HepG2 (cell line): ENCODE measurements around the gene ERBB3. TPM values are rescaled to one million over a fixed set of nuclear protein-coding genes. Genes with fewer than 3 reads are reported as not detected.
A peak's percentile ranks its signal among the peaks of the same experiment; 100 is the strongest.

Experiments used
- AKAP8 ChIP-seq: sonication (generic); formaldehyde crosslinking; IDR thresholded peaks from 2 replicates; pipeline ENCODE4 v1.5.1; 2020; ENCODE audit warnings: mild to moderate bottlenecking, missing genetic modification reagents
- ATF2 ChIP-seq: sonication (generic); formaldehyde crosslinking; IDR thresholded peaks from 2 replicates; pipeline ENCODE4 v1.4.0; 2020; ENCODE audit warnings: missing genetic modification reagents
- ATF5 ChIP-seq: sonication (generic); formaldehyde crosslinking; IDR thresholded peaks from 2 replicates; pipeline ENCODE4 v1.4.0; 2020; ENCODE audit warnings: mild to moderate bottlenecking, low read depth, missing genetic modification reagents
- BATF2 ChIP-seq: sonication (generic); formaldehyde crosslinking; IDR thresholded peaks from 2 replicates; pipeline ENCODE4 v1.8.0; 2022; ENCODE audit warnings: mild to moderate bottlenecking, missing genetic modification reagents, moderate library complexity
- BRD4 ChIP-seq: sonication (generic); formaldehyde crosslinking; IDR thresholded peaks from 2 replicates; pipeline ENCODE4 v1.4.0; 2020; ENCODE audit warnings: missing genetic modification reagents
- DDIT3 ChIP-seq: sonication (generic); formaldehyde crosslinking; IDR thresholded peaks from 2 replicates; pipeline ENCODE4 v1.4.0; 2020; ENCODE audit warnings: mild to moderate bottlenecking, missing genetic modification reagents
- ELF4 ChIP-seq: sonication (generic); formaldehyde crosslinking; IDR thresholded peaks from 2 replicates; pipeline ENCODE4 v1.5.0; 2020; ENCODE audit warnings: missing genetic modification reagents, mild to moderate bottlenecking, moderate library complexity, borderline replicate concordance
- ETV6 ChIP-seq: sonication (generic); formaldehyde crosslinking; conservative IDR thresholded peaks from 2 replicates; pipeline ENCODE4 v1.4.0; 2020; ENCODE audit warnings: missing genetic modification reagents
- FOXA3 ChIP-seq: IDR thresholded peaks from 2 replicates; pipeline ENCODE4 v1.6.1; 2016; ENCODE audit warnings: missing genetic modification reagents, missing compliant biosample characterization
- GMEB2 ChIP-seq: IDR thresholded peaks from 2 replicates; pipeline ENCODE4 v1.6.1; 2016; ENCODE audit warnings: missing biosample characterization, missing genetic modification reagents, low read depth
- KLF6 ChIP-seq: IDR thresholded peaks from 2 replicates; pipeline ENCODE4 v1.8.0; 2016; ENCODE audit warnings: missing biosample characterization, missing genetic modification reagents
- MLLT10 ChIP-seq: sonication (generic); formaldehyde crosslinking; IDR thresholded peaks from 2 replicates; pipeline ENCODE4 v1.4.0; 2020; ENCODE audit warnings: missing genetic modification reagents
- NCOR1 ChIP-seq: fragments of 200-600 bp; sonication (generic); IDR thresholded peaks from 2 replicates; pipeline ENCODE4 v1.7.0; 2017; ENCODE audit warnings: antibody characterized with exemption, low read length, borderline replicate concordance
- NFKBIZ ChIP-seq: IDR thresholded peaks from 2 replicates; pipeline ENCODE4 v1.6.1; 2018; ENCODE audit warnings: missing genetic modification reagents, missing compliant biosample characterization
- SP2 ChIP-seq: sonication (generic); formaldehyde crosslinking; IDR thresholded peaks from 2 replicates; pipeline ENCODE4 v1.5.1; 2020; ENCODE audit warnings: mild to moderate bottlenecking, missing genetic modification reagents
- TCF7L2 ChIP-seq: IDR thresholded peaks from 2 replicates; pipeline ENCODE4 v1.6.1; 2011; ENCODE audit warnings: mild to moderate bottlenecking, low read depth, low read length, moderate library complexity
- THAP7 ChIP-seq: sonication (generic); formaldehyde crosslinking; IDR thresholded peaks from 2 replicates; pipeline ENCODE4 v1.8.1; 2023; ENCODE audit warnings: mild to moderate bottlenecking, missing genetic modification reagents
- YY1 ChIP-seq: IDR thresholded peaks from 2 replicates; pipeline ENCODE4 v1.6.1; 2011; ENCODE audit warnings: low read length, low read depth, moderate library complexity, mild to moderate bottlenecking; ENCODE audit not compliant: insufficient read depth, insufficient replicate concordance
- ZNF460 ChIP-seq: sonication (generic); formaldehyde crosslinking; IDR thresholded peaks from 2 replicates; pipeline ENCODE4 v1.5.1; 2020; ENCODE audit warnings: missing genetic modification reagents, mild to moderate bottlenecking, borderline replicate concordance
- ZNF484 ChIP-seq: sonication (generic); formaldehyde crosslinking; IDR thresholded peaks from 2 replicates; pipeline ENCODE4 v1.5.1; 2020; ENCODE audit warnings: mild to moderate bottlenecking, low read depth, missing genetic modification reagents, borderline replicate concordance
- ZNF615 ChIP-seq: sonication (generic); formaldehyde crosslinking; IDR thresholded peaks from 2 replicates; pipeline ENCODE4 v1.5.0; 2020; ENCODE audit warnings: mild to moderate bottlenecking, missing genetic modification reagents, borderline replicate concordance
- ZNF766 ChIP-seq: sonication (generic); formaldehyde crosslinking; IDR thresholded peaks from 2 replicates; pipeline ENCODE4 v1.5.0; 2020; ENCODE audit warnings: missing genetic modification reagents, borderline replicate concordance
- ZNF772 ChIP-seq: sonication (generic); formaldehyde crosslinking; IDR thresholded peaks from 2 replicates; pipeline ENCODE4 v1.5.0; 2020; ENCODE audit warnings: mild to moderate bottlenecking, missing genetic modification reagents
- ZNF780A ChIP-seq: sonication (generic); formaldehyde crosslinking; IDR thresholded peaks from 2 replicates; pipeline ENCODE4 v1.8.0; 2022; ENCODE audit warnings: mild to moderate bottlenecking, missing genetic modification reagents, moderate library complexity
- polyA plus RNA-seq, 8 experiments: library from polyadenylated mRNA; depleted of rRNA in 3 of 8; stranded (reverse) in 7 of 8; unstranded in 1 of 8; fragments of >200 nt; fragmentation: Illumina TruSeq in 4 of 8; extraction: Trizol in 4 of 8; gene quantifications; 2 replicates each; pipeline versions ENCODE4 v1.2.1 to v1.2.3, GENCODE V29; 2011 to 2016; ENCODE audit warnings: low read depth in 4 of 8, missing spikeins in 1 of 8, mixed read lengths in 1 of 8; ENCODE audit not compliant: insufficient read depth in 1 of 8
- total RNA-seq, 5 experiments: library from RNA; depleted of rRNA; stranded (reverse); fragments of >200 nt; fragmentation: Illumina TruSeq; extraction: Trizol; gene quantifications; 2 replicates each; pipeline ENCODE4 v1.2.3, GENCODE V29; 2016; ENCODE audit warnings: low read depth in 1 of 5

The ERBB3 gene
- total and polyA plus RNA-seq, 2 of the 13 experiments (the other 11 are each of a cell fraction or from before 2014, with no cell fraction given): 93.6 to 358 TPM

- TF ChIP-seq DDIT3 (CRISPR knock-in tag) (no peak), NFKBIZ (CRISPR knock-in tag) (peak; percentile 97), THAP7 (CRISPR knock-in tag) (0 out of 2 replicates have a peak, but pooled peaks have one; percentile 68), ETV6 (peak; percentile 52; the same call in 1 of the 2 replicates), KLF6 (CRISPR knock-in tag) (peak; percentile 93), FOXA3 (peak; percentile 94), YY1 (no peak), ZNF766 (CRISPR knock-in tag) (peak; percentile 80), ZNF460 (CRISPR knock-in tag) (no peak; the same call in 1 of the 2 replicates), ATF5 (CRISPR knock-in tag) (0 out of 2 replicates have a peak, but pooled peaks have one; percentile 87), GMEB2 (peak; percentile 34; the same call in 1 of the 2 replicates), ELF4 (CRISPR knock-in tag) (peak; percentile 89; the same call in 1 of the 2 replicates), TCF7L2 (no peak), NCOR1 (peak; percentile 99), ZNF772 (peak; percentile 98), MLLT10 (CRISPR knock-in tag) (no peak), SP2 (CRISPR knock-in tag) (no peak), AKAP8 (CRISPR knock-in tag) (peak; percentile 90), ZNF615 (CRISPR knock-in tag) (no peak), BRD4 (peak; percentile 84), ZNF780A (CRISPR knock-in tag) (peak; percentile 87; the same call in 1 of the 2 replicates), BATF2 (peak; percentile 51; the same call in 1 of the 2 replicates), ZNF484 (no peak), ATF2 (peak; percentile 96)
Observed at GRCh38 chr12:56081393-56082347, 1.7 kb downstream of the ERBB3 start (continued).
